Fibroblast of lung (primary cell): ENCODE measurements around the gene LRRC8D.

ENCODE experiments used
- CTCF ChIP-seq, 2 donors: IDR thresholded peaks in 1 of 2; conservative IDR thresholded peaks in 1 of 2; 1 replicate in 1 of 2; 2 replicates in 1 of 2; pipeline ENCODE4 v1.5.1; 2011 to 2012; ENCODE audit warnings: low read length in 2 of 2, control low read depth in 1 of 2, inconsistent platforms in 1 of 2, low read depth in 1 of 2, mild to moderate bottlenecking in 1 of 2
- EZH2 ChIP-seq: IDR thresholded peaks from 2 replicates; pipeline ENCODE4 v1.5.1; 2012; ENCODE audit warnings: low read length, control low read depth, mild to moderate bottlenecking; ENCODE audit errors: missing control alignments

- TF ChIP-seq CTCF (conservative IDR thresholded peaks at IDR 0.05 in 1 of 2, IDR thresholded peaks at IDR 0.05 in 1 of 2; ENCODE audit: low read depth in 1 of 2, low read length in 2 of 2) (no peak), EZH2 (no peak)
These were observed 152.8 kb downstream of the LRRC8D start for GRCh38 chr1:89973471-89974127.
